Measurements from ENCODE around the gene KCNC1.

KCNC1 gene

DNA sequence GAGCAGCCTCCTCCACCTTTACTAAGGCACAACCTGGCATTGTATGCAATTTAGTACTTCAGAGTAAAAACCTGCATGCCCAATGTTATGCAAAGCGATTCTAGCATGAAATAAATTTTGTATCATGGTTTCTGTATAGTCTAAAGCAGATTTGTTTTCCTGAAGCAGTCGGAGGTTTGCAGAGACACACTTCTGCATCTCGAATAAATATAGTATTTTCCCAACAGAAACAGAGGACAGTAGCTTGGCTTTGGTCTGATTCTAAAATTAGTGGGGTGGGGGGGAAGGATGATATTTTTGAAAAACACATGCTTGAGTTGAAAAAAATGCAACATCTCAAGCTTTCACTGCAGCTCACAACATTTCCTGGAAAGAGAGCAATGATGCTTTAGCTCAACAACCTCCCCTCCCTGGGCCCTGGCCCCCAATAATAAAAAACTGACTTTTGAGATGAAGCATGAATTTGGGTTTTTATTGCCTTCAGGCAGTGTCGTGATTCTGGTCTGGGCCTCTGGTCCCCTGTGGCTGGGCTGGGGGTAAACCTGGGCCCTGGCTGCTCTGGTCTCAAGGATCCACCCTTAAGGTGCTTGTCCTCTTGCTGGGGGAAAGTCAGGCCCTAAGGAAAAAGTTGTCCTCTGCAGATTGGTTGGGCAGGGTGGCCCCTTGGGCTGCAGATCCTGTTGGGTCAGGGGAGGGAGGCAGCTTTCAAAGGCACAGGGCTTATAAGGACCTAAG, 48.2 kb downstream of the KCNC1 start:
- no peak for DNase-seq (ENCODE audit: insufficient read length, low spot score)
- no peak for FAIRE-seq
- TF ChIP-seq, protein P1, sequence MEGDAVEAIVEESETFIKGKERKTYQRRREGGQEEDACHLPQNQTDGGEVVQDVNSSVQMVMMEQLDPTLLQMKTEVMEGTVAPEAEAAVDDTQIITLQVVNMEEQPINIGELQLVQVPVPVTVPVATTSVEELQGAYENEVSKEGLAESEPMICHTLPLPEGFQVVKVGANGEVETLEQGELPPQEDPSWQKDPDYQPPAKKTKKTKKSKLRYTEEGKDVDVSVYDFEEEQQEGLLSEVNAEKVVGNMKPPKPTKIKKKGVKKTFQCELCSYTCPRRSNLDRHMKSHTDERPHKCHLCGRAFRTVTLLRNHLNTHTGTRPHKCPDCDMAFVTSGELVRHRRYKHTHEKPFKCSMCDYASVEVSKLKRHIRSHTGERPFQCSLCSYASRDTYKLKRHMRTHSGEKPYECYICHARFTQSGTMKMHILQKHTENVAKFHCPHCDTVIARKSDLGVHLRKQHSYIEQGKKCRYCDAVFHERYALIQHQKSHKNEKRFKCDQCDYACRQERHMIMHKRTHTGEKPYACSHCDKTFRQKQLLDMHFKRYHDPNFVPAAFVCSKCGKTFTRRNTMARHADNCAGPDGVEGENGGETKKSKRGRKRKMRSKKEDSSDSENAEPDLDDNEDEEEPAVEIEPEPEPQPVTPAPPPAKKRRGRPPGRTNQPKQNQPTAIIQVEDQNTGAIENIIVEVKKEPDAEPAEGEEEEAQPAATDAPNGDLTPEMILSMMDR (IDR thresholded peaks at IDR 0.05; ENCODE audit: insufficient read depth, missing control alignments) = no peak

DNA sequence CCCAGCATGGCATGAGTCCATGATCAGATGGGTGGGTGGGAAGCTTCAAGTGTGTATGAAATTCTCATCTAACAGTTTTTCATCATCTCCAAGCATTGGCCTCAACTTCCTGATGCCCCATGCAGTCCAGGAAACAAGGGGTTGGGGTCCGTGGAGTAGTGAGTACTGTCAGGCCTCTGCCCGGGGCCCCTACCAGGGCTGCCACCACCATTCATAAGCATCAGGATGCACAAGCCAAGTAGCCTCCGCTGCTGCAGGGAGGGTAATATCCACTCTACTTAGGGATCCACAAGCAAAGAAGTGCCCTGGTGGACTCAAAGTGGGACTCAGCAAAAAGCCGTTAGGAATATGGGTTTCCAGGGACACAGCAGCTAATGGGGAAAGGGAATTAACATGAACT, 49.3 kb downstream of the KCNC1 start:
- FAIRE-seq (no peak), DNase-seq (ENCODE audit: insufficient read length, low spot score) (no peak)
- TF ChIP-seq, protein P1 (IDR thresholded peaks at IDR 0.05; ENCODE audit: insufficient read depth, missing control alignments) = no peak

DNA sequence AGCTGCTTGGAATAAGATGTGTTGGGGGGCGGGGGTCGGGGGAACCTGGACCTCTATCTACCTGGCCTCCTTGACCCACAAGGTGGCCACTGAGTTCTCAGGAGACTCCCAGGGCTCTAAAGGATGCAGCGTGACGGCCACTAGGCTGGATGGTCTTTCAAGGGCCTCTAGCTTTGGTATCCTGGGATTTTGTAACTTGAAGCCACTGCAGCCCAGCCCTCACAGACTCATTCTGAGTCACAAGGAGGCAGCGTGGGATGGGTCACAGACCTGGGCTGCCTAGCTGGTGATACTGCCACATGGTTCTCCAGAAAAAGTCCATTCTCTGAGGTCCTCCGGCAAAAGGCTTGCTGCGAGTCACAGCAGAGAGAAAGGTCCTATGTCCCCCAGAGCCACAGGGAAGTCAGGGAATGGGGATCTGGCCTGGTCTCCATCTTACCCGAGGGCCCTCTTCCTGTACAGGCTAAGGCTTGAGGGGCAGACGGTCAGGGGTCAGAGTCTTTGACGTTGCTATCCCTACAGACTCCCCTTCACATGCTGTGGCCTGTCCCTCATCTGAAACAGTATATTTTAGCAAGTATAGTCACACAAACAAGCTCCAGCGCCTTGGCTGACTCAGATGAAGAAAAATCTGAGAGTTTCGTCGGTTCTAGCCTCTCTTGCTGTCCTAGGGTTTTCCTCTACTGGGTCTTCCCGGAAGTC, 52.4 kb downstream of the KCNC1 start:
- FAIRE-seq (no peak), DNase-seq (ENCODE audit: insufficient read length, low spot score) (no peak)
- TF ChIP-seq, protein P1 (IDR thresholded peaks at IDR 0.05; ENCODE audit: insufficient read depth, missing control alignments) = no peak

DNA sequence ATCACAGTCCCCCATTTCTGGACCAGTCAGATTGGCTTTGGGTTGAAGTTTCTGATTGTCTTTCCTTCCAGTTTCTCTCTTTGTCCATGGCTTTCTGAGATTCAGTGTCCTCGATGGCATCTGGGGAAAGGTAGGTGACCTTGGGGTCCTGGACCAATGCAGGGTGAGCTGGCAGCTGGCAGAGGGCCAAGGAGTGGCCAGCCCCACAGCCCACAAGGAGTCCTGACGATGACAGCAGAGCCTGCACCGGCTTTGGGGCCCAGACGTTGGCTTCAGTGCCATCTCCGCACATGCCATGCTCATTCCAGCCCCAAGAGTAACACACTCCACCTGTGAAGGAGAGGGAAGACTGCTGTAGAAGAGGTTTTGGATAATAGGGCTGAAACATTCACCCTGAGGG, 53.5 kb downstream of the KCNC1 start:
- TF ChIP-seq, protein P1 (IDR thresholded peaks at IDR 0.05; ENCODE audit: insufficient read depth, missing control alignments) = no peak
- FAIRE-seq (no peak), DNase-seq (ENCODE audit: insufficient read length, low spot score) (no peak)

DNA sequence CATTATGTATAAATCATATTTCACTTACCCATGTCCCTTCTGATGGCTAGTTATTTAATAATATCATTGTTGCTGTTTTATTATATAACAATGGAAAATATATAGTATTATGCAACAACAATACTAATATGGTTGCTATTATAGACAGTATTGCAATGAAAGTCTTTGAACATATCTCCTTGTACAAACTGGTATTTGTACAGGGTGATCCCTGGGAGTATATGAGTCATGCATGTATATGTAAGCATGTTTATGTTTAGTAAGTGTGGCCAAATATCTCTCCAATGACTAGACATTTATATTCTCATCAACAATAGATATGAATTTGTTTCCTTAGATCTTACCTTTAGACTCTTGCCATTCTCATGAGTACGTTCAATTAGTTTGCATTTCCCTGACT, 55.9 kb downstream of the KCNC1 start:
- DNase-seq (ENCODE audit: insufficient read length, low spot score) (no peak), FAIRE-seq (no peak)
- TF ChIP-seq, protein P1 (IDR thresholded peaks at IDR 0.05; ENCODE audit: insufficient read depth, missing control alignments) = no peak

DNA sequence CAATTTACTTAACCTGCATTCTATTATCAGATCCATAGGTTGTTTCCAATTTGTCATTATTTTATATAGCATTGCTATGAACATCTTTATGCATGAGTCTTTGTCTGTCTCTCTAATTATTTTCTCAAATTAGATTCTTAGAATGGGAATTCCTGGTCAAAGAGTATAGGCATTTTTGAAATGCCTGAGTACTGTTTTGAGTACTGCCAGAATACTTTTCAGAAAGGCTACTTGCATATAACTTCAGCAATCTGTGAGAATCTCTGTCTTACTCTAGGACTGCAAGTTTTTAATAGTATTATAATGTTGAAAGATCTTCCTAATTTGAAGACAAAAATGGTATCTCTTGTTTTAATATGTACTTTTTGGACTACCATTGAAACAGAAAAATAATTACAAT, 56.6 kb downstream of the KCNC1 start:
- DNase-seq (ENCODE audit: insufficient read length, low spot score) = no peak
- no peak for FAIRE-seq
- TF ChIP-seq, protein P1 (IDR thresholded peaks at IDR 0.05; ENCODE audit: insufficient read depth, missing control alignments) = no peak

DNA sequence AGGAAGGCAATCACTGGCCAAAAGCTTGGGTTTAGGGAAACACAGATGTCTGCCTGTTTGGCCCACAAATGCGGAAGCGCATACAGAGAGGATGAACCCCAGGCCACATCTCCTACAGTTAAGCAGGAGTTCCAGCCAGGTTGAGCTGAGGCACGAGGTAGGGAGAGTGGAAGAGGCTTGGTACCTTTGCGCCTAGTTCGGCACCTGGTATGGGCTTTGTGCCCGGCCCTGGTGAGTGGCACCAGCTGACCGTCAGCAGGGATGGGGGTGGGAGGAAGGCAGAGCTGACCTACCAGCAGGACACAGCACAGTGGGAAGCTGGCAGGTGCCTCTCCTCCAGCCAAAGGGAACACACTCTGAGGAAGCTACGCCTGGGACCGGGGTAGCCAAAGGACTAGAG, 57.6 kb downstream of the KCNC1 start:
- no peak for FAIRE-seq
- no peak for DNase-seq (ENCODE audit: insufficient read length, low spot score)
- TF ChIP-seq, protein P1 (IDR thresholded peaks at IDR 0.05; ENCODE audit: insufficient read depth, missing control alignments) = no peak
